ENCODE results near the gene TAB2.
A peak's percentile ranks its signal among the peaks of the same experiment; 100 is the strongest.
"Not testable (repeated sequence)": the region's sequence is repeated elsewhere in the genome, so short reads cannot be mapped to it uniquely, and the experiment has no call there.

Gene TAB2

DNA sequence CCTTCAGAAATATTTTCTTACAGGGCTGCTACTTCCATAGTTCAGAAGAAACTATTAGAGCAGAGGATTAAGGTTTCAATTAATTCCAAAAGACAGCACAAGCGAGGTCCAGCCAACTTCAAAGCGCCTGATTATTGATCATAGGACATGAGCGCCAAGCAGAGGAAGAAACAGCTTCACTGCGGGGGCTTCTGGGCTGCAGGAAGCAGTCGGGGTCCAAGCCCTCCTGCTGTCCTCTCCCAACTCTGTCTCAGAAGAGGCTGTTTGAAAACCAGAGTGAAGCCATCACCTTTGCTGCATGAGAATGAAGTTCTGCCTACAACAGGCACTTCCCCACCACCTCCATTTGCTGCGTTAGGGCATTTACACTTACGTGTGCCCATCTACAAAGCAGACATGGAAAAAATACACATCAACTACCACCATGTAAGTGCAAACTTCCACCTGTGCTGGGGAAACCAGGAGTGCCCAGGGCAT lies 106.5 kb downstream of the TAB2 start:
- no peak for DNase-seq

DNA sequence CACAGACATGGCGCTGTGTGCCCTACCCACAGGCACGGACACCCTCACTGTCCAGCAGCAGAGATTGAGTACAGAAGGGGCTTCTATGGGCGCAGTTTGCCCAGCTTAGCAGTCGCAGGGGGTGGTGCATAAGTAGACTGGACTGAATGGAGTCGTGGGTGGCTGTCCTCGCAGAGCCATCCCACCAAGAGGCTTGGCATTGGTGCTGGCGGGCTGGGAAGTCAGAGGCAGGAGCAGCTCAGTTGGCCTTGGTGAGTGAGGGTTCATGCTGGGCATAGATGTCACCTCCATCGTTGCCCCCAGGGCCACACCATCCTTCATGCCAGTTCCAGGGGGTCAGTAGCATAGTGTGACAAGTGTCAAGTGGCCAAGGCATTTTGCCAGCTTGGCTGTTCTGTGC lies 107.7 kb downstream of the TAB2 start:
- DNase-seq: no peak

DNA sequence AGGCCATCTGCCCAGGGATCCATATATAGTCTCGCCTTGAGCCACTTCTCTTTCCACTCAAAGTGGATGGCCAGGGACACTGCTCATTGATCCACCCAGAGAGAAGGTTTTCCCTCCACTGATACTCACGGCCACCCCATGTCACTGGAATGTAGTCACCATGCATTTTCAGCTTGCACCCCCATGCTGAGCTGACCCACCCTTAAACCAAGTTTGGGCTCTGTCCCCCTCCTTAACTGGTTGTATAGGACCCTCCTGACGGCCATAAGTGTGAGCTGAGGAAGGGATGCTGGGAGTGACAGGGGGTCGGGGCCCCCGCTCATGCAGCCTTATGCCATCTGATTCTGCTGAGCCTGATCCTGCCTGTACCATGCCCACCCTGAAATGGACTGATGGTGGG lies 108.2 kb downstream of the TAB2 start:
- DNase-seq: no peak

DNA sequence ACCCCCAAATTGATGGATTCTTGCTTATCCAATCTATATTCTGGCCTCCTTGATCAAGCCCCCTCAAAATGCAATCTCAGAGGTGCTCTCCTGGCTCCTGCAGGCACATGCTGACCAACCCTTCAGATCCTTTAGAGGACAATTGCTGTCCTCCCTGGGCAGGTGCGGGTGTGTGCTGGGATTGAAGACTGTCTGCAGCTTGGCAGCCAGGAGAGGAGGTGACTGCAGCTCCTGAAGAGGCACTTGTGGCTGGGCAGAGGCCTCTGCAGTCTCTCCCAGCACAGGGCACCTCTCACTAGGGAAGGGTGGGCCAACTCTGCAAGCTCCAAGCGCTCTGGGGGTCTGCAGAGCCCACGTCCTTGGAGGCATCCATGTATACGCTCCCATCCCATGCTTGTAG lies 111.1 kb downstream of the TAB2 start:
- DNase-seq: no peak

DNA sequence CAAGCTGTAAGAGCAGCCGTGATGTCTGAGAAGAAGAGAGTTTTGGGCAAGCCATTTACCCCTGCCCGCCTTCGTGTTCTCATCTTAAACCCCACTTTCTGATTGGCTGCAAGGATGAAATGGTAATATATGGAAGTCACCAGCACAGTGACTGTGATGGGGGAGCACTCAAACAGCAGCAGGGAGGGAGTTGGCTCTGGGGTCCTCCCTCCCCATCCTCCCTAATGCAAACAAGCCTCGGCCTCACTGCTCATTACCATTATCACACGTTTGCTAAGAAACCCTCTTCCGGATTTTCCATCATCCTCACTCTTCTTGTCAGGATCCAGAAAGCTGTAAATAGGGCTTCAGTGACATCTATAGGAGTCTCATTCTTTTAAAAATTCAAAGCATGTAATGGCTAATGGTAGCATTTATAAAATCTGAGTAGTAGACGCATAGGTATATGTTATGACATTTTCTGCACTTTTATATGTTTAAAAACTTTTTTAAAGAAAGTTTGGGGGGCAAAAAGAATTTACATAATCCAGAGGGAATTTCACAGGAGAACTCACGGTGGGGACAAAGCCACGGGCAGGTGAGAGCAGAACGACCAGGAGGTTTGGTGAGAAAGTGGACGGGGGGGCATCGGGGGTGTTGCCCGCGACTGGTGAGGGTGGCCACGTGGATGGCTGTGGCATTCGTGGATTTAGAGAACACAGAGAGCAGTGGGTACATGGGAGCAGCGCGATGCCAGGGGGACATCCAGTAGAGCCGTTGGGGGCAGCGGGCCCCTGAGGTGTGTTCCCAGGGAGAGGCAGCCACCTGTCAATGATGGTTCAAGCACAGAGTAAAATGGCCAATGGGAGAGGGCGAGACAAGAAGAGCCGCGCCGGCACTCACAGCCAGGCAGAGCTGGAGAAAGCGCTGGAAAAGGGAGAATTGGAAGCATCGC lies 112.2 kb downstream of the TAB2 start:
- DNase-seq: no peak

DNA sequence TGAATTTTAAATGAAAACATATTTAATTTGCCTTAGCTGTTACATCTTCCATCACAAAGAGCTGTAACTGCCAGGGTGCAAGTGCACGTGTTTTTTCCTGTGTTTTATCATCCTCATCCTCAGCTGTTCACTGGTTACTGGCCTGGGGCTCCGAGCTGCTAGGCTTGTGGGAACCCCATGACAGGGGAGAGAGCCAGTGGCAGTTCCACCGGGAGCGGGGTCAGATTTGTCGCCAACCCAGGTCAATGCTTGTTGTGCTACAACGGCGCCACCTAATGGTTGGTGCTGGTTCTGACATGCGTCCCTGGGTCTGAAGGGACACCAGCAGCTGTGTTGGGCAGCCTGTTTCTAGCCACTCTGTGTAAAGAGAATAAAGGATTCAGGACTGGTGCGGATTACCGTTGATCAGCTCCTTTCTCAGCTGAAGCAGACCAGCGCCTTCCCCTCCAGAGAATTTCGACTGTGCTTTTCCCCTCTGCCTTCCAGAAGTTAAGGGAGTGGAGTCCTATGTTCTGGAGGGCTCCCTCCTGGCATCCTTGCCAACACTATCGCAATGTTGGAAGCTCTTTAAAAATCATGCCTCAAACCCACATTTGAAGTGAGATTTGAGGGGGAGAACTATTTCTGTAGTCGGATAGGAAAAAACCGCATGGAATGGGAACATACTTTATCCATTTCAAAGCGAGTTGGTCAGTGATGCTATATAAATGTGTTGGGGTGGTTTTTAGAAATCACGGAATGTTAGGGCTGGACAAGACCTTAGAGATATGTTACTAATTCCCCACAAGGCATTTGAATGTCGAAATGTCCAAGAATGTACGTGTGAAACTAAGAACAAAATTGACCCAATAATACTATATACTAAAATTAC lies 114.6 kb downstream of the TAB2 start:
- peak; percentile 93 for DNase-seq

DNA sequence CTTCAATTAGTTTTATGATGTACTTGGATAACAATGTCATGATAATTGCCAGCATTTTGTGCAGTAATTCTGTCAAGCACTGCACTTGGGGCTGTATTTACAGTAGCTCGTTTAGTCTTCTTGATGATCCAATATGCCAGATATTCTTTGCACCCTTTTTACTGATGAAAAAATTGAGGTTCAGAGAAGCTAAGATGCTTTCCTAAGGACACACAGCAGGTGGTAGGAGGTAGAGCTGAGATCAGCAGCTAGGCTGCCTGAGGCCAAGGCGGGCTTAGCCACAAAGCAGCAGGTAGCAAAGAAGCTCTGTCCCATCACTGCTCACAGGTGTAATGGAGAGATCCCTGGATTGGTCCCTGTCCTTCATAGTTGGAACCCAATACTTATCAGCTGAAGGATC lies 115.9 kb downstream of the TAB2 start:
- DNase-seq: no peak

DNA sequence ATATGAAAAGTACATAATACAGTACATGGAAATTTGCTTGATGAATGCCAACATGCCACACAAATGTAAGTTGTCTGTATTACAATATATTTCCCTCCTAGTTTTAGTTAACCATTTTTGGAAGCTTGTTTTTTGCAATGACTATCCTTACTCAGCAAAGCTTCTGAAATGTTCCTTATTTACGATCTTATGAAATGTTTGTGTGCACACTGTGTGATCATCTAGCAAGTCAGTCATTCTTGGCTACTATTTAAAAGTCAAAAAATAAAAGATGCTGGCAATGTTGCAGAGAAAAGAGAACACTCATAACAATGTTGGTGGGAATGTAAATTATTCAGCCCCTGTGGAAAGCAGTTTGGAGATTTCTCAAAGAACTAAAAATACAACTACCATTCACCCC lies 116.4 kb downstream of the TAB2 start:
- no peak for DNase-seq

DNA sequence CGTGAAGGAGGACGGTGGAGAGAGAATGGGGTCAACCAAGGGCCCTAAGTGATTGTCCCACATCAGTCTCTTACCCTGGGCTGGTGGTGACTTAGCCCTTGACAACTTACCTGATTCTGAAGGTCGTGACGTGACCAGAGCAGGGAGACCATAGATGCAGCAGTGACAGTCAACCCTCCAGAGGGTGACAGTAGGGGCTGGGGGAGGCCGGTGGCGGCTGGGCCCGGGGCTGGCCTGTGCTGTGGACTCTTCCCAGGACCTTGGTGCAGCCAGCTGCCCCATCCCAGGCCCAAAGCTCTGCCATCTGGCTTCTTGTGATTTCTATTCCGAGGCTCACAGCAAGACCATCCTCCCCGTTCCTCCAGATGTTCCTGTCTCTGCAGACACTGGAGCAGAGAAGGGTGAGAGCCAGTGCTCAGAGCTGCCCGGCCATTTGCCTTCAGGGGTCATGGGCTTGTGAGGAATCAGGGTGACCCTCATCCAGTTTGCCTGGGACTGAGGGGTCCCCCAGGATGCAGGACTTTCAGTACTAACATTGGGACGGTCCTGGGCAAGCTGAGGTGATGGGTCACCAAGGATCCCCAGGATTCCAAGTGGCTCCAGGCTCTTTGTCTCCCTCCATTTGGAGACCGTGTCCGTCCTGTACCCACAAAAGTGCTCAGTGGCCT lies 118.5 kb downstream of the TAB2 start:
- no peak for DNase-seq

DNA sequence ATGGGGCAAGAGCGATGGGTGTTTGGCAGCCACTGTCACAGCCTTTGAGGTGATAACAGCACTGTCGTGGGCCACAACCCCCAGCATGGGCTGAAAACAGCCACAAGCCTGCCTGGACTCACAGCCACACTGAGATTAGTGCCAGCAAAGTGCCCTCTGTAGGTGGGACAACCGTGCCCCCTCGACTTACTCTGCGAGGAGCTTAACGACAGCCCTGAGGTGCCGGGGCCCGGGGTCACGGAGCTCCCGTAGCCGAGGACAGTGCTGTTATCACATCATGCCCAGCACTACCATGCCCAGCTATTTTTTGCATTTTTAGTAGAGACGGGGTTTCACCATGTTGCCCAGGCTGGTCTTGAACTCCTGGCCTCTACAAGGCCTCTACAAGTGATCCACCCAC lies 119.1 kb downstream of the TAB2 start:
- no peak for DNase-seq

DNA sequence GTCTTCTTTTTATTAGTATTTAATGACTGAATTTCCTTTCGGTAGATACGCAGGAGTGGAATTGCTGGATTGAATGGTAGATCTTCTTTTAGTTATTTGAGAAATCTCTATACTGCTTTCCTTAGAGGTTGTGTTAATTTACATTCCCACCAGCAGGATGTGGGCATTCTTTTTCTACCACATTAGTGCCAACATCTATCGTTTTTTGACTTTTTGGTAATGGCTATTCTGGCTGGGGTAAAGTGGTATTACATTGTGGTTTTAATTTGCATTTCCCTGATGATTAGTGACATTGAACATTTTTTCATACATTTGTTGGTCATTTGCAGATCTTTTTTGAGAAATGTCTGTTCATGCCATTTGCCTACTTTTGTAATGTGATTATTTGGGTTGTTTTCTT lies 119.7 kb downstream of the TAB2 start:
- DNase-seq: no peak

DNA sequence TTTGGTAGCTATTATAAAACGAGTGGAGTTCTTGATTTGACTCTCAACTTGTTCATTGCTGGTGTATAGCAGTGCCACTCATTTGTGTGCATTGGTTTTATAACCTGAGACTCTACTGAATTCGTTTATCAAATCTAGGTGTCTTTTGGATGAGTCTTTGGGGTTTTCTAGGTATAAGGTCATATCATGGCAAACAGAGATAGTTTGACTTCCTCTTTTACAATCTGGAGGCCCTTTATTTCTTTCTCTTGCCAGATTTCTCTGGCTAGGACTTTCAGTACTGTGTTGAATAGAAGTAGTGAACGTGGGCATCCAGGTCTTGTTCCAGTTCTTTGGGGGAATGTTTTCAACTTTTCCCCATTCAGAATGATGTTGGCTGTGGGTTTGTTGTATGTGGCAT lies 121.3 kb downstream of the TAB2 start:
- DNase-seq: no peak

DNA sequence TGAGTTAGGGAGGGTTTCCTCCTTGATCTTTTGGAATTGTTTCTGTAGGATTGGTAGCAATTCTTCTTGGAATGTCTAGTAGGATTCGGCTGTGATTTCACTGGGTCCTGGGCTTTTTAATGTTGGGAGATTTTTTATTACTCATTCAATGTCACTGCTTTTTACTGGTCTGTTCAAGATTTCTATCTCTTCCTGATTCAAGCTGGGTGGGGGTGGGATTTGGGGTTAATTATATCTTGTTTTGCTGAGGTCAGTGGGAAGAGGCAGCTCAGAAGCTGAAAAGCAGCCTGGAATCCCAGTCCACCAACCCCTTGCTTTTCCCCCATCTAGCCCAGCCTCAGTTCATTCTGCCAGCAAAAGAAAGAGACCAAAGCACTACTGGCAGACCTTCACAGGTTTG lies 122.1 kb downstream of the TAB2 start:
- DNase-seq: no peak

DNA sequence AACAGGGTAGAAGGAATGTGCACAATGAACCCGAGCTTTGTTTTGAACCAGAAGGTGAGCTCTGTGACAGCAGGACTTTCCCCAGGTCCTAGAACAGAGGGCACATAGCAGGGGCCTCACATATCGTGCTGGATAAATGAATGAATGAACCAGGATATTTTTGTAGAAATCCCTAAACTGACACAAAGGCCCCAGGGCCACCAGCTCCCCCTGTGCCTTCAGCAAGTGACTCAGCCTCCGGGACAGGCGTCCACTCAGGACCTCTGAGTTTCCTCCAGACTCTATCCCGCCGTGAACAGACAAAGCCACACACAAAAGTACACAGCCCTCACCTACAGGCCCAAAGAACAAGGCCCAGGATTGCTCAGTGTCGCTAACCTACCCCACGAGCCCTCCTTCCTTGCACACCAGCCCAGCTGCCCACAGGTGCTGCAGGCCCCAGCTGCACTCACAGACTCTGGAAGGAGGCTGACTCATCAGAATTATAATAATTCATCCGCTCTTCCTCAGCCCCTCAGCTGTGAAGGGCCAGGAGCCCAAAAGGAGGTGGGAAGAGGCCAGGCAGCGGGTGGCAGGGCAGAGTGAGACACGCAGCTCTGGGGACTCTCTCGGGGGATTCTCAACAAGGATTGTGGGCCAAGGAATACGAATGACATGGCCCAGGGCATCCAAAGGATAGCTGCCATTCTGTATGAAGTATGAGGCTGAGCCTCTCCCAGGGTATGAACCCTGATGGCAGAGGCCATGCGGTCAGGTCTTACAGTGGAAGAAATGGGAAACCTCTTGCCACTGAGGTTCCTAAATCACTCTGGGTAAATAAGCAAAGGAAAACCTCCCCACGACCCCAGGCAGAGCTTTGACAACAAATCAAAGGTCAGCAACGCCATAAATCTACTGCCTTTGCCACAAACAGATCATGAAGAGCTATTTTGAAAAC lies 123.5 kb downstream of the TAB2 start:
- DNase-seq: no peak

DNA sequence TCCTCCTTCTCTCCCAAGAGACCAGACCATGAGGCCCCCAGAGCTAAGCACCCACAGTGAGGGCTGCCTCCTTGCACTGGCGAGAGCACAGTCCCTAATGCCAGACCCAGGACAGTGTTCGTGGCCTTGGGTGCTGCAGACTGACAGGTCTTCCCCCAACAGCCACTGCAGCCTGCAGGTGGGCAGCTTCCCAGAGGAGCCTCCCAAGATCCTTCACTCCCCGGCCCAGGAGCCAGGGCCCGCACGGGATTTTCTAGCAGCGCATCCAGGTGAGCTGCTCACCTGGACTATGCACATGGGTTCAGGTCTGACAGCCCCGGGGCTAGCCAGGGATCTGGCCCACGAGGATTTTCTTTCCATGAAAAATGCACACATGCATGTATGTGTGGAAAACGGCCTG lies 124.2 kb downstream of the TAB2 start:
- no peak for DNase-seq

DNA sequence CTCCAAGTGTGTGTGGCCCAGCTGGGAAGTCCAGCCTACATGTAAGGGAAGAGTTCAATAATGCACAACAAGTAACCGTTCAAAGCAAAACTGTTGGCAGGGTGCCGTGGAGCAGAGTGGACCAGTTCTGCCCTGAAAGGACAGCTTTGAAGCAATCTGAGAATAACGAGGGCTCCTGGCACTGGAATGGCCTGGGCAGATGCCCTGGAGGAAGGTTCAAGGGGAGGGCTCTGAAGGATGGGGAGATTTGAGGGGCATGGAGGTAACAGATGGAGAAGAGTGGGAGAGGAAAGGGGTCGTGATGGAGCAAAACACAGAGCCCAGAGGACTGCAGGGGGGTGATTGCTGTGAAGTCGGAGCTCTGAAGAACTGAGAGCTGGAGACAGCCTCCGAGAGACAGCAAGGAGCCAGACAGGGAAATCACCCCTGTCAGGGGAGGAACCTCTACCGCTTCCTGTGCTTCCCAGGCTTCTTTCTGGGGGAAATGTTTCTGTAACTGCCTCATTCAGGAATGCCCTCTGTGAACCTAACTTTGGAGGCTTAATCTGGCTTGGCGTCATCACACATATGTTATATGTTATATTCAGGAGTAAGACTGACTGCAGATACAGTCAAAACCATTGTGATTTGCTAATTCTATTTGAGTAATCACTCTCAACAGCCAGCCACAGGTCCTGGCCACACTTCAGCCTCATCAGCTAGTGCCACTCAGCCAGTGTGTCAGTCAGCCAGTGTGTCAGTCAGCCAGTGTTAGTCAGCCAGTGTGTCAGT lies 126.1 kb downstream of the TAB2 start:
- peak; percentile 24 for DNase-seq

DNA sequence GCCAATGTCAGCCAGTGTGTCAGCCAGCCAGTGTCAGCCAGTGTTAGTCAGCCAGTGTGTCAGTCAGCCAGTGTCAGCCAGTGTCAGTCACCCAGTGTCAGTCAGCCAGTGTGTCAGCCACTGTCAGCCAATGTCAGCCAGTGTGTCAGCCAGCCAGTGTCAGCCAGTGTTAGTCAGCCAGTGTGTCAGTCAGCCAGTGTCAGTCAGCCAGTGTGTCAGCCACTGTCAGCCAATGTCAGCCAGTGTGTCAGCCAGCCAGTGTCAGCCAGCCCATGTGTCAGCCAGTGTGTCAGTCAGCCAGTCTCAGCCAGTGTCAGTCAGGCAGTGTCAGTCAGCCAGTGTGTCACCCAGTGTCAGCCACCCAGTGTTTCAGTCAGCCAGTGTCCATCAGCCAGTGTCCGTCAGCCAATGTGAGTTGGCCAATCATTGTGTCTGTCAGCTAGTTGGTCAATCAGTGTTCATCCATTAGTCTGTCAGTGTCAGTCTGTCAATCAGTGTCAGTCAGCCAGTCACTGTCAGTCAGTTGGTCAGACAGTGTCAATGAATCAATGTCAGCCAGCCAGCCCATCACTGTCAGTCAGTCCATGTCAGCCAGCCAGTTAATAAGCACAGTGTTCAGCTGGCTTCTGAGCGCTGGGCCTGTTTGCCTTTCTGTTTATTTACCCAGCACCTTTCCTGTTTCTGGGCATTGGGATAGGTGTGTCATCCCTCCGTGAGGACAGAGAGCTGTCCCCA lies 127.0 kb downstream of the TAB2 start:
- not testable (repeated sequence) for DNase-seq

DNA sequence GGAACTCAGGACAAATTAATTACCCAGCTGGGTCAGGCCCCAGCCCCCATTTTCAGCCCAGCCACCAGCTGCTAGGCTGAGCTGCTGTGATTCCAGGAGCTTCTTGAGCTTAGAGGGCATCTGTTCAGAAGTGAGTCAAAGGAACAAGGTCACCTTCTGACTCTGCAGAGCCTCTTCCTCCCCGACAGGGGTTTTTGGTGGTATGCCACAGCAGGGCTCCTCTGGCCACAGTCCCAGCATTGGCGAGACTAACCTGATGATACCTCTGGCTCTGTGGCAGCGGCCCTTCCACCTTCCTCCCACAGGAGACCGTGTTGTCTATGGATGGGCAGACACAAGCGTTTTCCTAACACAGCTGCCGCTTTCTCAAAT lies 127.6 kb downstream of the TAB2 start:
- peak; percentile 46 for DNase-seq

DNA sequence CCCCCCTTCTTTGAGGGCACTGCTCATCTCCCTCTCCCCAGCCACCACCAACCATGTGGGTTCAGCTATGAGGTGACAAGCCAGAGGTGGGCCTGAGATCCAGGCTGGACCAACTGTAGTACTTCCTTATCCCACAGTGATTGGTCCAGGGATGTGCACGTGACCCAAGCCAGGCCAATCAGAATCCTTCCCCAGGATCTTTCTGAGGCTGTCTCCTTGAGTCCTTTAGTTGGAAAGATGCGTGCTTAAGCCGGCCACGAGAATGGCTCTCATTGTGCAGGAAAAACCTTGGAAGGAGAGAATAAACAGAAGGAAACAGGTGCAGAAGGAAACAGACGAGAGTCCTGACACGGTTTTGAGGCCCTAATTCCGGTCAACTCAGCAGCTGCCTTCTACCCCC lies 128.1 kb downstream of the TAB2 start:
- DNase-seq: no peak

DNA sequence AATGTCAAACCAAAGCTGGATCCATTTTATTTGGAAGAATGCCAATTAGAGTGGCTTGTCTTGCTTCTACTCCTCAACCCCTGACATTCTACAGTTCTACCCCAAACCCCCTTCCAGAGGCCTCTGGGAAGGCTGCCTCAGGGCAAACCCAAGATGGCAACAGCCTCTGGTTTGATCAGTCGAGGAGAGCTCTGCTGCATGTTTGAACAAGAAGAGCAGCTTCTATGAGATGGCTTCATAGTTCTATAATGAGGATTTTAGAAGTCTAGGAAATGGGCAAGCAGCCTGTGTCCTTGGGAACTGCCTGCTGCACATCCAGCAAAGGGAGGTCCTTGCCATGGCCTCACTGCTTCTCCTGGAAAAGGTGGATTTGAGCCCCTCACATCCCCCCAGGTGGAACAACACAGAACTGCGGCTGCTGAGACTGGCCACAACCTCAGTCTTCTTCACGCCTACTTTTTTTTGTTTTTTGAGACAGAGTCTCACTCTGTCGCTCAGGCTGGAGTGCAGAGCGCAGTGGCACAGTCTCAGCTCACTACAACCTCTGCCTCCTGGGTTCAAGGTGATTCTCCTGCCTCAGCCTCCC lies 129.4 kb downstream of the TAB2 start:
- no peak for DNase-seq
